GM21447 (cell line): ENCODE measurements around the gene ZC3H18.

ENCODE experiments used
- ATAC-seq: cut with Tn5 transposase; IDR thresholded peaks from one replicate; pipeline ENCODE4 v1.9.1; 2021; ENCODE audit not compliant: unreplicated experiment

ZC3H18 gene

DNA sequence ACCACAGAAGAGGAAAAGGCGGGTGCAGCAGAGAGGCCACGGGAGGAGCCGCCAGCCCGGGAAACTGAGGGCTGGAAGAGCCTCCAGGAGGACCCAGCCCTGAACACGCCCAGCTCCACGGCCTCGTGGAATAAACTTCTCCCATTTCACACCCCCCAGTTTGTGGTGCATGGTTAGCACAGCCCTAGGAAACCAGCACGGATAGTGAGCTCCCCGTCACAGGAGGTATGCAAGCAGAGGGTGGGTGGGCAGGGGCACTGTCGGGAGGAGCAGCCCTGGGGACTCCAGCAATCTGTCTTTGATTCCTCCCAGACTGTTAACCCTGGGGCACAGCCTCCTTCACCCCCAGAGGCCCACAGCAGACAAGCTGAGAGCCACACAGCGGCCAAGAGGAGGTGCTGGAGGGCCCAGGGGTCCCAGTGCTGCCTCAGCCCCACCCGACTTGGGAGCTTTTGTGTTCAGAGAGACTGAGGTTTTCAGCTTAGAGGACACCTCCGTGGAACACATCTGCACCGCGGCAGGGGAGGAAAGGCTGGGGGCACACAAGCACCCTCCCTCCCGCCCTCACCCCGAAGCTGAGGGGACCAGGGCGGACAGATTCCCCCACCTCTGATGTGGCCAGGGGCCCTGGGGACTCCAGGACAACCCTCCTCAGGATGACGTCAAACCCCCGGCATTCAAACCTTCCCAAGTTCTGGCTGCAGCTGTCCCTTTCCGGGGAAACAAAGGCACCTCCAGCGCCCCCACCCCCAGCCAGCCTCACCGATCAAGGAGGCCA is 66.5 kb downstream of the ZC3H18 start:
- ATAC-seq: no peak

DNA sequence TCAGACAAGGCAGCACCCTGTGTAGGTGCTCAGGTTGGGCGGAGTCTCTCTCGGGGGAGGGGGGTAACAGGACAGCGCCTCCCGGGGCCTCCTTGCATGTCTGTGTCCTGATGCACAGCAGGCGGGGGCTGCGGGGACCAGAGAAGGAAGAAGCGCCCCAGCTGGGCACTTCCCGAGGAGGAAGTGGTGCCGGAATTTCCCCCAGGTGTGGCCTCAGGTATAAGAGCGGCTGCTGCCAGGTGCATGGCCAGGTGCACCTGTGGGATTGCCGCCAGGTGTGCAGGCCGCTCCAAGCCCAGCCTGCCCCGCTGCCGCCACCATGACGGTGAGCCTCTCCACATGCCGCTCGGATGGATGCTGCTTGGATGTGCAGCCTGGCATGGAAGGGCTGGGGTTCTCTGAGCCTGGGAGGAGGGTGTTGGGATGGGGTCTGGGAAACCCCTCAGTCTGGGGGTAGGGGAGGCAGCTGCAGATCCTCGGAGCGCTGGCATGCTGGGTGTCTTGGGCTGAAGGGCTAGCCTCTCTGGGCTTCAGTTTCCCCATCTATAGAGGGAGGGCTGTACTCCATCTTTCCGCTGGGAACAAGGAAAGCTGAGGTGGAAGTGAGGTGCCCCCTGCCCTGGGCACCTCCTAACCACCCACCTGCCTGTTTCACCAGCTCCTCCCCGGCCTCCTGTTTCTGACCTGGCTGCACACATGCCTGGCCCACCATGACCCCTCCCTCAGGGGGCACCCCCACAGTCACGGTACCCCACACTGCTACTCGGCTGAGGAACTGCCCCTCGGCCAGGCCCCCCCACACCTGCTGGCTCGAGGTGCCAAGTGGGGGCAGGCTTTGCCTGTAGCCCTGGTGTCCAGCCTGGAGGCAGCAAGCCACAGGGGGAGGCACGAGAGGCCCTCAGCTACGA is 68.4 kb downstream of the ZC3H18 start, which contains the start of gene IL17C:
IL17C (plus strand) TSS at position 250 of the 908 bp plus-strand sequence; CDS start at position 320, 70 bp downstream.
- no peak for ATAC-seq

DNA sequence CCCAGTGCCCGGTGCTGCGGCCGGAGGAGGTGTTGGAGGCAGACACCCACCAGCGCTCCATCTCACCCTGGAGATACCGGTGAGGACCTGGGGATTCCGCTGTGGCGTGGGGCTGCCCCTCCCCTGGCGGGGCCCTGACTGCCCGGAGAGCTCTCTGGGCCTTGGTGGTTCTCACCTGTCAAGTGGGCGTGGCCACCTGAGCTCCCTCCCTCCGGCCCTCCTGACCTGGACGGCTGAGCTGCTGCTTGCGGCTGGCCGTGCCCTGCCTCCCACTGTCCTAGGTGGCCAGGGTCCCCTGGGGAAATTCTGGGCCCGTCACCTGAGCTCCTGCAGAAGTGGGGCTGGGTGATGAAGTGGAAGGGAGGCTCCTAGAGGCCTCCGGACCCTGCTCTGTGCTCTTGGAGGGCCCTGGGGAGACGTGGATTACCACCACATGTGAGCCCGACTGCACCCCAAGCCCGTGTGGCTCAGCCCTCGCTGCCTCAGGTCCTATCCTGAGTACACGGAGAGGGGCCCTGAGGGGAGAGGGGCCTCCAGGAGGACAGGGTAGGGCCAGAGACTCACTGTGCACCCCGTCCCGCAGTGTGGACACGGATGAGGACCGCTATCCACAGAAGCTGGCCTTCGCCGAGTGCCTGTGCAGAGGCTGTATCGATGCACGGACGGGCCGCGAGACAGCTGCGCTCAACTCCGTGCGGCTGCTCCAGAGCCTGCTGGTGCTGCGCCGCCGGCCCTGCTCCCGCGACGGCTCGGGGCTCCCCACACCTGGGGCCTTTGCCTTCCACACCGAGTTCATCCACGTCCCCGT is 69.2 kb downstream of the ZC3H18 start:
- ATAC-seq: no peak

DNA sequence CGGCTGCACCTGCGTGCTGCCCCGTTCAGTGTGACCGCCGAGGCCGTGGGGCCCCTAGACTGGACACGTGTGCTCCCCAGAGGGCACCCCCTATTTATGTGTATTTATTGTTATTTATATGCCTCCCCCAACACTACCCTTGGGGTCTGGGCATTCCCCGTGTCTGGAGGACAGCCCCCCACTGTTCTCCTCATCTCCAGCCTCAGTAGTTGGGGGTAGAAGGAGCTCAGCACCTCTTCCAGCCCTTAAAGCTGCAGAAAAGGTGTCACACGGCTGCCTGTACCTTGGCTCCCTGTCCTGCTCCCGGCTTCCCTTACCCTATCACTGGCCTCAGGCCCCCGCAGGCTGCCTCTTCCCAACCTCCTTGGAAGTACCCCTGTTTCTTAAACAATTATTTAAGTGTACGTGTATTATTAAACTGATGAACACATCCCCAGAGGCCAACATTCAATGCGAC is 69.9 kb downstream of the ZC3H18 start:
- no peak for ATAC-seq

DNA sequence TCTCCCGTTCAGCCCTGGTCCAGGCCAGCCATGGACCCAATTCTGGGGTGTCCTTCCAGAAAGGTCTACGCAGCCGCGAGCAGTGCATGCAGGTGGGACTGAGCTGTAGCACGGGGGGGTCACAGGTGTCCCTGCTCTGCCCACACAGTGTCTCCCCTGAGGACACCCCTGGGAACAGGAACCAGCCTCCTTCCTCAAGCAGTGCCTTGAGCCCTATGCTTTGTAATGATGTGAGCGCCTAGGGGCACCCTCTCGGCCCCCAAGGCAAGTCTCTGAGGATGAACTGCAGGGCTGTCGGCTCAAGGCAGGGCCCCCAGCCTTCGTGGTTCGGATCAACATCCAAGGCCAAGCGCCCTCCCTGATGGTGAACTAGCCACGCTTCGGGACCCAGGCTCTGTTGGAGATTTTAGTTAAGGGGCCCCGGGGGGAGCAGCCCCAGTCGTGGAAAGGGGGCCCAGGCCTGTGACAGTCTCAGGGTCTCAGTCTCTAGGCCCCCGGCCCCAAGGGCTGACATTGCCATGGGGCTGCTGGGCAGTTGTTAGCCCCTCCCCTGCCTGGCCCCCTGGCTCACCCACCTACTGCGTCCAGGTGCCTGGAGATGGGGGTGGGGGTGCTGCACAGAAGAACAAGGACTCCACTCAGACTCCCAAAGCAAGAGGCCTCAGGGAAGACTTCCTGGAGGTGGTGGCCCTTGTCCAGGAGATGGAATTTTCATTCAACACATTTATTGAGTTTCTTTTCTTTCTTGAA is 70.5 kb downstream of the ZC3H18 start:
- no peak for ATAC-seq

DNA sequence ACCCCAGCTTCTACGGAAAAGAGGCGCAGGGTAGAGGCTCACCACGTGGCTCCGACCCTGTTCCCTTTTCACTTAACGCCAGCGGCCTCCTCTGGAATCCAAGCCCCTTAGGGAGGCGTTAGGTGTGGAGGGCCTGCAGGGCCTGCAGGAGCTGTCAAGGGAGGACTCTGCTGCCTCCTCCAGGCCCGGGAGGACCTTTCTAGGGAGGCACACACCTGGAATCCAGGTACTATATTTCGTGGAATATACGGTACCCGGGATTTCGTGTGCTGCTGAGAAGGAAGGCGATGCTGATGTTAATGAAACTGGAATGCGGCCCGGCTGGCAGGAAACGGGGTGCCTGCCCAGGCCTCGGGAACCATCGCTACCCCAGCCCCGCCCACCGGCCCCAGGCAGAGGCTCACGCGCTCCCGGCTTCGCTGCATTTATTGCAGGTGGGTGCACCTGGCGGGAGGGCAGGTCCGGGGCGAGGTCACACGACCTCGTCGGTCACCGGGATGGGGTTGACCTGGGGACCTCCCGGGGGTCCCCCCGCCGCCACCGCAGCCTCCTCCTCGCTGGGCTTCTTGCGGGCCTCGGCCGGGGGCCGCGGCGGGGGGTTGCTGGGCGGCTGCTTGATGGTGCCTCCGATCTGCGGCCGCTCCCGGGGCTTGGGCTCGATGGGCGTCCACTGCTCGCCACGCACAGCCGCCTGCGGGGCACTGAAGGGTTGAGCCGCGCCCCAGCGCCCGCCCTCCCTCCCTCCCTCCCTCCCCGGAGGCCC is 72.9 kb downstream of the ZC3H18 start:
- no peak for ATAC-seq

DNA sequence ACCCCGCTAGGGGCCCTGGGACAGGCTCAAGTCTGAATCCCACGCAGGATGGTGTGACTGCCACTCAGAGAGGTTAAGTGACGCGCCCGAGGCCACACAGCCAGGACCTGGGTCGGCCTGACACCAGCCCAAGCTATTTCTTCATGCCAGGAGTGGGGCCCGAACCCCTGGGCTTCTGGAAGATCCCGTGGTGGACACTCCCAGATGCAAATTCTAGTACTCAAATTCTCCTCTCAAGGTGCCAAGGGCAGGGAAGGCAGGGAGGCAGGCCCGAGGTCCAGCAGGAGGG is 73.4 kb downstream of the ZC3H18 start:
- ATAC-seq: no peak

DNA sequence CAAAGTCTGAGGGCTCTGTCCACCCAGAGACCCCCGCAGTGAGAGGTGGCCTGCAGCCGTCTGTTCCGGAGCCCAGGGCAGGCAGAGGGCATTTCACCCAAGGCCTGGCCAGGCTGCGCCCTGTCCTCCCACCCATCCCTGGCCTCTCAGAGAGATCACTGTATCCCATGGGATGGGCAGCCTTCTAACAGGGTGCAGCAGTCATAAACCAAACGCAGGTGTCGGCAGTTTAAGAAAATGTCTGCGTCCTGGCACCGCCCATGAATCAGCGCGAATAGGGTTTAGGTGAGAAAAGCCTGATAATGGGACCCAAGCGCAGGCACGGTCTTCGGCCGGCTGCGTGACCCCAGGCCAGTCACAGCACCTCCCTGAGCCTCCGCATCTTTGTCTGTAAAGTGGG is 75.3 kb downstream of the ZC3H18 start:
- no peak for ATAC-seq

DNA sequence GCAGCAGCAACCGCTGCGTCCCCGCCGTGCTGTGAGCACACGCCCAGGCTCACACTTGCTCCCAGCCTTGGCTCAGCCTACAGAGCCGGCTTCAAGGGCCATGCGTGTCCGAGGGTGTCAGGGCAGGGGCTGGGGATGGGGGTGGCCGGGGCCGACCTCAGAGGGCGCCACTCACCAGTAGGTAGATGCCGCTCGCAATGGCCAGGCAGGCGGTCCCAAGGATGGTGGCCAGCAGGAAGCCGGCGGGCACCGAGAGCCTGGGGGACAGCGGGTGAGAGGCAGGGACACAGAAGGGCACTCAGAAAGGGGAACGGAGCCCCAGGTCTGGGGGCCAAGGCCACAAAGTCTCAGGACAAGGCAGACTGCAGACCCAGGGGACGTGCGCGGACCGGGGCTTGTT is 75.7 kb downstream of the ZC3H18 start:
- no peak for ATAC-seq

DNA sequence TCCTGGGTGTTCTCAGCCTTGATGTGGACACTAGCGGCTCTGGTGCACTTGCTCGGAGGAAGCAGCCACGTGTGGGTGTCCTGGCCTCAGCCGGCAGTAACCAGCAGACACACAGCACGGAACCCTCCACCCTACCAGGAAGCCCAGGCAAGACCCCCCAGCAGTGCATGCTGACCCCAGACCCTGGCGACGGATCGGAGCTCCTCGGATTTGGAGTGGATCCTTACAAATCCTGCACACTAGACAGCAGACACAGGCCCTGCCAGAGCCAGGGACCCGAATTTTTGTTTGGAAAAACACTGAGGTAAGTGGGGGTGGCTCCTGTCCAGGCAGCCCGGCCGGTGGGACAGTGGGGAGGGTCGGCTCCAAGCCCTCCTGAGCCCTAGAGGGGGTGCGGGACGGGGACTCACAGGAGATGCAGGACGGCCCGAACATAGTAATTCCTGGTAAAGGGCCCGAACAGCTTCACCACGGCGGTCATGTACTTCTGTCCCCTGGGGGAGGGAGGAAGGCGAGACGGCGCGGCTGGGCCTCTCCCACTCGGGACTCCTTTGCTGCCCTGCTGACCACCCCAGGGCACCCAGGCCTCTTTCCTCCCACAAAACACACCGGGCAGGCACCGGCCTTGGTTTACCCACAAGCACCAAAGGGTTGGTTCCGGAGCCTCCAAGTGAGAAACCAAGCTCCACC is 76.3 kb downstream of the ZC3H18 start:
- no peak for ATAC-seq

DNA sequence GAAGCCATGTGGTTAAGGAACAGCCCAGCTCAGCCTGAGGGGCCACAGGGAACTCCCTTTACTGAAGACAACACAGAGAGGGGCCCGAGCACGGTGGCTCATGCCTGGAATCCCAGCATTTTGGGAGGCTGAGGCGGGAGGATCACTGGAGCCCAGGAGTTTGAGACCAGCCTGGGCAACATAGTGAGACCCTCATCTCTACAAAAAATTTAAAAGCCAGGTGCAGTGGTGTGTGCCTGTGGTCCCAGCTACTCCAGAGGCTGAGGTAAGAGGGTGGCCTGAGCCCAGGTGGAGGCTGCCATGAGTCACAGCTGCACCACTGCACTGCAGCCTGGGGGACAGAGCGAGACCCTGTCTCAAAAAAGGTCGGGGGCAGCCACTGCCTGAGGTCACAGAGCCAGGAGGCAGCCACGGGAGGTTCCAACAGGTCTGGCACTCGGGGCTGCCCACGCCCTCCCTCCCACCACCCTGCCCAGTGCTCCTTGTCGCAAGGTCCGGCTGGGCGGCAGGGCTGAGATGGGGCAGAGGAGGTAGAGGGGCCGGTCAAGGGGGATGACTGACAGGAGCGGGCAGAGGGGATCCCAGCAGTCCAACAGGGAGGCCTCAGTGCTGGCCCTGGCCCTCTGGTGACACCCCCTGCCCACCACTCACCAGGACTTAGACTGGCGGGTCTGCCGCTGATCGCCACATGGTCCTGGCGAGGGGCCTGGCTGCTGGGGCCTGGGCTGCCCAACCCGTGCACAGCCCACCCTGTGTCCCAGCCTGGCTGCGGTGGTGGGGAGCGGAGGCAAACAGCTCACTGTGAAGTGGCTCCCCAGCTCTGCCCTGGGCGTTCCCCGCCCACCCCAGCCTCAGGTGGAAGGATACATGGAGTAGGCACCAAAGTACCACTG is 77.2 kb downstream of the ZC3H18 start:
- ATAC-seq: no peak

DNA sequence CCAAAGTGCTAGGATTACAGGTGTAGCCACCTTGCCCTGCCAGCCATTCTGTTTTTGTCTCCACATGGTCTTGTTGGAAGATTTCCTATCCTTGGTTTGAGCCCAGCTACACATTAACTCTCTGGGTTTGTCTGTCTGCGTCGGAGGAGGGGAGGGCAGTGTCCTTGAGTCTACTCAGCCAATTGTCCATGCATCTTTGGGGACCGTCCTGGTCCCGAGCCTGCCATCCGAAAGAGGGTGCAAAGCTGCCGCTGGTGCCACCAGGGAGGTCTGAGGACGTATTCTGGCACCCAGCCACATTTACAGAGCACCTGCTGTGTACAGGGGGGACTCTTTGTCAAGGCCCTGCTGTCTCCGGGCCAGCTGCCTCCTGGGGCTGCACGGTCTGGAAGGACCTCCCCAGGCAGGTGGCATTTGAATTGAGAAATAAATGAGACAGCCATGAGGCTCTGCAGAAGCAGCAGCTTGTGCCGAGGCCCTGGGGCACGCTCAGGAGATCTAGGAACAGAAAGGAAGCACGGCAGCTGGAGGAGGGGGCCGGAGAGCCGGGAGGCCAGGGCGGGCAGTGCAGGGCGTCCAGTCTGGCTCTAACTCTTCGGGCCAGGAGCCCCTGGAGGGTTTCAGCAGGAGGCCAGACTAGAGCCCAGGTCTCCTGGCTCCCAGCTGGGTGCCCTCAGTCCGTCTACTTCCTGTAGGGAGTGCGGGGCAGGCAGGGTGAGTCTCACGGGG is 79.2 kb downstream of the ZC3H18 start:
- ATAC-seq: no peak

DNA sequence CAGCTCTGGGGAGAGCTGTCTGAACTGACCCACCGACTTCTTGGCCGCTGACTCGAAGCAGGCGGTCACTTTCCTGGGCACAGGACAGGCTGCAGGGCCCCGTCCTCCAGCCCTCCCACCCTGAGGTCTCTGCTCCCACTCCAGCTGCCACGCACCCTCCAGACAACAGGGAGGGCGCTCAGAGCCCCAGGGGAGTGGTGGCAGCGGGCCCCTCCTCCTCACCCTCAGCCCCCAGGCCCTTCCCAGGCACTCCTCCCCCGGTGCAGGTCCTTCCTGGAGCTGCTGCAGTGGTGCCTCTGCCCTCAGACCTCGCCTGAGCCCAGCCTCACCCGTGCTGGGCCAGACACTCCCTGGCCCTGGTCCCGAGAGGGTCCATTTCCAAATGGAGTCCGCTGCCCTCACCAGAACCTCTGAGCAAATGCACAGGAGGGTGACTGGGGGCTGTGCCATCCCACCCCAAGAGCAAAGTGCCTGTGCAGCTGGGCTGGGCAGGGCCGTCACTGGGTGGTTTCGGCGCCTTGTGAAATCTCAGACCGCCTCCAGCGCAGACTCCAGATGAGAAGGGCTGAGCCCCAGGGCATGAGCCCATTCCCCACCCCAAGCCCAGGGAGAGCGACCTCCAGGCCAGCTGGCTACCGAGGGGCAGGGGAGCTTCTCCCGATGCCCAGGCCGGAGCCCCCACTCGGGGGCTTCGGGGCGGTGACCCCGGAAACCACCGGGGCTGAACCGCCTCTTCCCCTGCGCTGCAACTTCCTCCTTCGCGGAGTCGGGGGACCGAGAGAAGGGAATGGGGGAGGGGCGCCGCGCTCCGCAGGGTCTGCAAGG is 79.9 kb downstream of the ZC3H18 start:
- peak; percentile 14 for ATAC-seq

DNA sequence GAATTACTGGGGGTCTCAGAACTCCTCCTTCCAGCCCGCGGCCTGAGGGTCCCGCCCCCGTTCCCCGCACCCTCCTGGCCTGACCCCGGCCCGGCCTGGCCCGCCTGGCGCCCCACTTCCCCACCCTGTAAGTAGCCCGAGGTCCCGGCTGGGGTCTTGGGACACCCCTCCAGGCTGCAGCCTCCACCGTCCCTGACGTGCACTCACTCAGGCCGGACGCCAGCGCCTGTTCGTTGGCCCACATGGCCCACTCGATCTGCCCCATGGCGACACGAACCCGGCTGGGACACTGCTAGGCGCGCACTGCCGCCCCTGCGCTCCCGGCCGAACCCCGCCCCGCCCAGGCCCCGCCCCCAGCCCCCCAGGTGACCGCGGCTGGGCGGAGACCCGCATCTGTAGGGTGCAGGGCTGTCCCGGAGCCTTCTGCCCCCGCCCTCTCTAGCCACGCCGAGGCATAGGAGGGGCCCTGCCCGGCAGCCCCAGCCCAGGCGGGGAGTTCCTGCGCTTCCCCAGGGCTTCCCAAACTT is 80.6 kb downstream of the ZC3H18 start, which contains the start of gene CYBA:
CYBA (minus strand) TSS at position 305 of the 527 bp plus-strand sequence; CDS start at position 265, 40 bp downstream.
- peak; percentile 64 for ATAC-seq

DNA sequence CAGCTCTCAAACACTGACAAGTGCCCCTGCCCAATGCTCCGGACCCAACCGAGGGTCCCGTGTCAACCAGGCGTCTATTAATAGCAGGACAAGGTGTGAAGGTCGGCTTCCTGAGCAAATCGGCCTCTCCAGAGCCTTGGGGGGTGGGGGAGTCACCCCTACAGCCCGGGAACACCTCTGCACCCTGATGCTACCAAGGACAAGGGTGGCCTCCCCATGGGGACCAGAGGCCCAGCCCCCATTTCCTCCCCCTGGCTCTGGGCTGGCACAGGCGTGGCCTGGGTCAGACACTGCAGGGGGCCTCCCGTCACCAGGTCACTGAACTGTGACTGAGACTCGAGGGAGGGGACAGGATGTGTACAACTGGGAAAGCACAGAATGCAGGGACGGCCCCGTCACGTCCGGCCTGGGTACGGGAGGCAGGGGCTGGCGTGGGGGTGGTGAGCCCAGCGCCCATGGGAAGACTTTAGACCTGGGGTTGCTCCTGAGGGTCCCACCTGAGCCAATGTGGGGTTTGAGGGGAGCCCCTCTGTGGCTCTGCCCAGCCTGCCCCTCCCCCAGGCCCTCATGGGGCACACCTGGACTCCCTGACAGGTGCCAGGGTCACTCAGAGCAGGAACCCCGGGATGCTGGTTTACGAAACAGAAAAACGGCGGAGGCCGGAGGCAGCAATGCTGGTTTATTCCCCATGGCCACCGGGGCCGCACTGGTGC is 81.2 kb downstream of the ZC3H18 start:
- ATAC-seq: peak; percentile 80
